SJCRH30 (cell line): ENCODE data around the gene TOM1. TPM values are rescaled to one million over a fixed set of nuclear protein-coding genes. Genes with fewer than 3 reads are reported as not detected.

ENCODE experiments used
- DNase-seq, 2 experiments: peaks; one replicate each; pipeline ENCODE4 v3.0.0-alpha.2; 2015 to 2020
- H3K27ac ChIP-seq: fragments of 250-450 bp; sonication (Bioruptor Pico); 2 replicates; pipeline ENCODE4 v1.5.1; 2020; ENCODE audit warnings: mild to moderate bottlenecking, moderate library complexity
- H3K27me3 ChIP-seq: fragments of 250-450 bp; sonication (Bioruptor Pico); 2 replicates; pipeline ENCODE4 v1.5.1; 2020; ENCODE audit warnings: mild to moderate bottlenecking, moderate library complexity
- H3K36me3 ChIP-seq: fragments of 250-450 bp; sonication (Bioruptor Pico); 2 replicates; pipeline ENCODE4 v1.5.1; 2020; ENCODE audit warnings: mild to moderate bottlenecking, moderate library complexity
- H3K4me1 ChIP-seq: fragments of 250-450 bp; sonication (Bioruptor Pico); 2 replicates; pipeline ENCODE4 v1.5.1; 2020; ENCODE audit warnings: mild to moderate bottlenecking, moderate library complexity
- H3K4me3 ChIP-seq: fragments of 250-450 bp; sonication (Bioruptor Pico); 2 replicates; pipeline ENCODE4 v1.5.1; 2020; ENCODE audit warnings: mild to moderate bottlenecking, moderate library complexity
- H3K9me3 ChIP-seq: fragments of 250-450 bp; sonication (Bioruptor Pico); replicated peaks from 2 replicates; pipeline ENCODE4 v1.5.1; 2020; ENCODE audit warnings: mild to moderate bottlenecking, moderate library complexity
- total RNA-seq: library from RNA; depleted of rRNA; stranded (reverse); fragments of >200 nt; shearing (Covaris generic); gene quantifications from 2 replicates; pipeline ENCODE4 v1.2.3, GENCODE V29; 2014

The TOM1 gene
- total RNA-seq, 1 experiment from 2014 or later: 19.8 TPM

DNA sequence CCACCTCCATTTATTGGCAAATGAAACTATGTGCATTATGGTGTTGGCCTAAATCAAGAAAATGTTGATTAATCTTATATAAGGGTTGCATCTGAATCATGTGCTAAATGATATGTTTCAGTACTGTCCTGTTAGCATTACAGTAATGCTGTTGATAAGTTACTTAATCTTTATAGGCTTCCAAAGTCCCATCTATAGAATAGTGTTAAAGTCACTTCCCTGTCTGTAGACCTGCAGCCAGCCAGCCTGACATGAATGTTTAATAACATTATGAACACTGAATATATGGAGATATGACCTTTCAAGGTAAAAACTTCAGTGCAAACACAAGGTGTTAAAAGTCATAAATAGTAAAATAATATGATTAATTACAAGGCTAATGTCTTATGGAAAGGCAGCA lies 3.6 kb upstream of the TOM1 start:
- Histone ChIP-seq H3K4me1 (peaks cover 7% of the 10 kb centered on the region), H3K4me3 (no peak overlapping the region), H3K27me3 (no peaks in the 10 kb centered on the region), H3K27ac (no peak overlapping the region), H3K36me3 (peaks cover 31% of the 10 kb centered on the region), H3K9me3 (no peaks in the 10 kb centered on the region)
- DNase-seq: no peak

DNA sequence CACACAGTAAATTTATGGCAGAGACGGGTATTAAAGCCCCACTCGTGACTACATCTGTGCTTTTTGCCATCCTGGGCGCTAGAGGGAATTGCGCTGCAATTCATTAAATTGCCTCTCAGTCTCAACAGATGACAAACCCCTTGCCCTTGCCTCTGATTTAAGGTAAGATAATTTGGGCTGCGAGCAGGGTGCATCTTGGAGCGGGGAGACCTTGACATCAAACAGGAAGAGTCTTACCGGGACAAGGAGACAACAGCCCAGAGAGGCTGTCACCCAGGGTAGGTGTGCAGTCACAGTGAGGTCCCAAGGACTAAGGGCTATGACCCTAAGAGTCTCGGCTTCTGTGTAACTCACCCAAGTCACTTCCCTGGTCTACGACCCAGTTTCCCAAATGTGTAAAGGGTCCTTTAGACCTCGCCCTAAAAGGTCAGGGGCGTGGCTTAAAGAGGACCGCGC lies 449 bp upstream of the TOM1 start:
- Histone ChIP-seq H3K9me3 (no peaks in the 10 kb centered on the region), H3K27ac (peak overlapping the region; percentile 29), H3K36me3 (peaks cover 6% of the 10 kb centered on the region), H3K27me3 (no peaks in the 10 kb centered on the region), H3K4me1 (peaks cover 7% of the 10 kb centered on the region), H3K4me3 (peak overlapping the region; percentile 69)
- no peak for DNase-seq

DNA sequence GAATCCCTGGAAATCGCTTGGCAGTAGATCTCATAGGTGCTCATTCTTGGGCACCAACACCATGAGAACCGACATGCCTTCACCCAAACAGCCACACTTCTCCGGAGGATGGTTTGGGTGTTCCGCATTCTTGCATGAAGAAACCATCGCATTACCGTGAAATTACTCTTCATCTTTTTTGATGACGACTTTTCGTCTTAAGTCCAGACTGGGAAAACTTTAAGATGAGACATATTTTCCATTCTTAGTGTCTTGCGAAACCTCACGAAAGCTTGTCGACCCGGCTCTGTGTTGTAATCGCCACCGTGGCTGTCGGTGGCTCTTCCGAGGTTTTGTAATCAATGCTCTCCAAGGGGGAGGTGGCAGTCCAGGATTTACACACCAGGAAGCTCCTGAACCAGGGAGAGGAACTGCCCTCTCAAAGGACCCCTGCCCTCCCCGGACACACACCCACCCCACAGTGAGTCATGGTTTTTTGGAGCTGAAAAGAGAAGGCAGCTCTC lies 1.7 kb downstream of the TOM1 start:
- Histone ChIP-seq H3K4me1 (peaks cover 12% of the 10 kb centered on the region), H3K27ac (no peak overlapping the region), H3K9me3 (no peaks in the 10 kb centered on the region), H3K36me3 (no peaks in the 10 kb centered on the region; the same call in 1 of the 2 replicates), H3K27me3 (no peaks in the 10 kb centered on the region), H3K4me3 (no peak overlapping the region)
- DNase-seq: no peak

DNA sequence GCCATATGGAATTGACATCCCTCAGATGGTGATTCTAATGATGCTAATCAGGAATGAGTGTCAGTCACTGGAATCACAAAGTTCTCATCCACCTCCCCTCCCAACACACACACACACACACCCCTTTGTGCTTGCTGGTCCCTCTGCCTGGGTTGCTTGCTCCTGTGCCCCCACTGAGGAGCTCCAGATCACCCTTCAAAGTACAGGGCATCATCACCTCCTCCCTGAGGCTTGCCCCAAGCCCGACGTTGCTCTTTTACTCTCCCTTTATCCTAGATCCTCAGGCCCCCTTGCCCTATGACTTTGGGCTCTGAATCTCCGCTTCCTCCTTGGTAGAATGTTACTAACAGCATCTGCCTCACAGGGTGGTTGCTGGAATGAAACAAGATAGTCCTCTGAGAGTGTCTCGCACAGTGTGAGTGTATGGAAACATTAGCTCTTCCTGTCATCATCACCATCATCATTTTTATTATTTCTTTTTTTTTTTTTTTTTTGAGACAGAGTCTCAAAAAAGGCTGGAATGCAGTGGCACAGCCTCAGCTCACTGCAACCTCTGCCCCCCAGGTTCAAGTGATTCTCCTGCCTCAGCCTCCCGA lies 3.4 kb downstream of the TOM1 start:
- Histone ChIP-seq H3K4me1 (peaks cover 21% of the 10 kb centered on the region), H3K4me3 (no peak overlapping the region), H3K27ac (no peak overlapping the region), H3K9me3 (no peaks in the 10 kb centered on the region), H3K36me3 (no peaks in the 10 kb centered on the region), H3K27me3 (no peaks in the 10 kb centered on the region)
- no peak for DNase-seq

DNA sequence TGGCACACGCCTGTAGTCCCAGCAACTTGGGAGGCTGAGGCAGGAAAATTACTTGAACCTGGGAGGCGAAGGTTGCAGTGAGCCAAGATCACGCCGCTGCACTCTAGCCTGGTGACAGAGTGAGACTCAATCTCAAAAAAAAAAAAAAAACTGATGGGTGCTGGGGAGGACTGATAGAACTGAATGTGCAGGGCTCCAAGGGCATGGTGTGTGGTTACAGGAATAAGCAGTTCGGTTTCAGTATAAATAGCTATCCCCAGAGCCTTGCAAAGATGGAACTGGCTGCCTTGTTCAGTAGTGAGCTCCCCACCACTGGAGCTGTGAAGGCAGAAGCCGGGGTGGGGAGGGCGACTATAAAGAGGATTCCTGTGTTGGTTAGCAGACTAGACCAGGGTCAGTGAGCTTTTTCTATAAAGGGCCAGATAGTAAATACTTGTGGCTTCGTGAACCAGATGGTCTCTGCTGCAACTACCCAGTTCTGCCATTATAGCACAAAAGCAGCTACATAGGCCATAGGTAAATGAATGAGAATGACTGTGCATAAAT lies 5.9 kb downstream of the TOM1 start:
- Histone ChIP-seq H3K27ac (no peak overlapping the region), H3K36me3 (no peaks in the 10 kb centered on the region), H3K27me3 (no peaks in the 10 kb centered on the region), H3K9me3 (no peaks in the 10 kb centered on the region), H3K4me3 (no peak overlapping the region), H3K4me1 (peaks cover 21% of the 10 kb centered on the region)
- DNase-seq: no peak

DNA sequence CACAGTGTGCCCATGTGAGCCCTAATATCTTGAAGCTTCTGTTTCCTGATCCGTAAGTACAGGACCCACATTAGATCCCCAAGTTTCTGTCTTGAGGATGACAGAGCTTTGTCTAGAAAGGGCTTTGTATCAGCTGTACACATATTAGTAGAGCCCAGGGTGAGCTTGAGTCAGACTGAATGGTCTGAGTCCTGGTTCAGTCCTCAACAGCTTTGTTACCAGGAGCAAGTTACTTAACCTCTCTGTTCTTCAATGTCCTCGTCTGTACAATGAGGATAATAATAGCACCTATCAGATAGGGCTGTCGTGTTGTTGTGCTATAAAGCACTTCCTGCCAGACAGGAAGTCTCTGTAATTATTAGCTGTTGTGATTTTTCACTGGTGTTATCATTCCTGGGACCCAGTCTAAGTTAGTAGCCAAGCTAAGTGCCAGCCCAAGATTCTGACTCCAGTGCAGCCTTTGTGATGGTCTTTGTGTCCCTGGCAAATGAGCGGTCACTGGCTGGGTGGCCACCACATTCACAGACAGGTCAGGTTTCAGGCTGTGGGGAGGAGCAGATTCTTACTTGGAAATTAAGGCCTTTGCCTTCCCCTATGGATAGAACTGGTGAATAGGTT lies 6.8 kb downstream of the TOM1 start:
- DNase-seq: peak; percentile 60 to 73
- Histone ChIP-seq H3K27ac (peak overlapping the region; percentile 44), H3K36me3 (no peaks in the 10 kb centered on the region)

DNA sequence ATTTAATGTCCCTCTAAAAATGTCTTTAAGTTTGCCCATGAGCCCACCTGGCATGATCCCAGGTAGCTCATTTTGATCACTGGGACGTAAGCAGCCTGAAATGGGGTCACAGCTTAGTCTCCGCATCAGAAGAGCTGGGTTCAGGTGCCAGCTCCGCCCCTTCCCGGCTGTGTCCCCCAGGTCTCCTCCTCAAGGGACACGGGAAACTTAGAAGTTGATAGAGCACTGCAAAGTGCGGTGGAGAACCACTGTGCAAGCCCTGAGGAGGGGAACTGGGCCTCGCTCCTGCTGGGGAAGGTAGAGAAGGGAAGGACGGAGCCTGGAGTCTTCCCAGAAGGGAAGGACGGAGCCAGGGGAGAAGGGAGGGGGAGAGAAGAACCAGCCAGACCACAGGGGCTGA lies 7.7 kb downstream of the TOM1 start:
- H3K4me1 ChIP-seq: peaks cover 38% of the 10 kb centered on the region
- H3K27ac ChIP-seq: no peak overlapping the region
- no peak for DNase-seq
- H3K4me3 ChIP-seq: no peak overlapping the region
- no peaks in the 10 kb centered on the region for H3K27me3 ChIP-seq
- H3K9me3 ChIP-seq: no peaks in the 10 kb centered on the region
- no peaks in the 10 kb centered on the region for H3K36me3 ChIP-seq

More for the DNA sequence above, 6.8 kb downstream of the TOM1 start:
- peaks cover 30% of the 10 kb centered on the region for H3K4me1 ChIP-seq
- no peak overlapping the region for H3K4me3 ChIP-seq
- no peaks in the 10 kb centered on the region for H3K9me3 ChIP-seq
- H3K27me3 ChIP-seq: no peaks in the 10 kb centered on the region

DNA sequence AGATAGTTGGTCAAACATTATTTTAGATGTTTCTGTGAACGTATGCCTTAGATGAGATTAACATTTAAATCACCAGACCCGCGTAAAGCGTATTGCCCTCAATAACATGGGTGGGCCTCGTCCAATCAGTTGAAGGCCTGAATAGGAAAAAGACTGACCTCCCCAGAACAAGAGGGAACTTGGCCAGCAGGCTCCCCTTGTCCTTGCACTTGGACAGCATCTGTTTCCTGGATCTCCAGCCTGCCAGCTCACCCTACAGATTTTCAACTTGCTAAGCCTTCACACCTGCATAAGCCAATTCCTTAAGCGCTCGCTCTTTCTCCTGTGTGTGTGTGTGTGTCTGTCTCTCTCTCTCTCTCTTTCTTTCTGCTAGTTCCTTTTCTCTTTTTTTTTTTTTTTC lies 8.2 kb downstream of the TOM1 start:
- Histone ChIP-seq H3K36me3 (no peaks in the 10 kb centered on the region), H3K4me1 (peaks cover 43% of the 10 kb centered on the region), H3K9me3 (no peaks in the 10 kb centered on the region), H3K27ac (no peak overlapping the region), H3K27me3 (no peaks in the 10 kb centered on the region), H3K4me3 (no peak overlapping the region)
- no peak for DNase-seq

DNA sequence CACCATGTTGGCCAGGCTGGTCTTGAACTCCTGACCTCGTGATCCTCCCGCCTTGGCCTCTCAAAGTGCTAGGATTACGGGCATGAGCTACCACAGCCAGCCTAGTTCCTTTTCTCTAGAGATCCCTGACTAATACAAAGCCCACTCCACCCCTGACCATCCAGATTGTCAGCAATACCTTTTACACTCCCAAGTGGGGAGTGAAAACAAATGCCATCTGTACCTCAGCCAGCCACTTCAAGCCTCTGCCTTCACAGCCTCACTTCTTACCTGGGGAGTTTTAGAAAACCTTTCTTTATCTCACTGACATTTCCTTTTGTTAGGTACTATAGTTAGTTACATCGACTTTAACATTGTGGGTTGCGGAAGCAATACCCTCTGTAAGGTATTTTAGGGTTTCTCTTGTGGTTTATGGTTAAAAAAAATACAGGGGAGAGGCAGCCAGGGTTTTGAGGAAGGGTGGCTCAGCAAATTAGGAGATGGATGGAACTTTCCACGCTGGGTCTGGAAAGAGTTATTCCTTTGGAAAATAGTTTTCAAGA lies 8.9 kb downstream of the TOM1 start:
- Histone ChIP-seq H3K27me3 (no peaks in the 10 kb centered on the region), H3K4me1 (peaks cover 48% of the 10 kb centered on the region), H3K36me3 (no peaks in the 10 kb centered on the region), H3K4me3 (no peak overlapping the region), H3K27ac (no peak overlapping the region), H3K9me3 (no peaks in the 10 kb centered on the region)
- DNase-seq: no peak

DNA sequence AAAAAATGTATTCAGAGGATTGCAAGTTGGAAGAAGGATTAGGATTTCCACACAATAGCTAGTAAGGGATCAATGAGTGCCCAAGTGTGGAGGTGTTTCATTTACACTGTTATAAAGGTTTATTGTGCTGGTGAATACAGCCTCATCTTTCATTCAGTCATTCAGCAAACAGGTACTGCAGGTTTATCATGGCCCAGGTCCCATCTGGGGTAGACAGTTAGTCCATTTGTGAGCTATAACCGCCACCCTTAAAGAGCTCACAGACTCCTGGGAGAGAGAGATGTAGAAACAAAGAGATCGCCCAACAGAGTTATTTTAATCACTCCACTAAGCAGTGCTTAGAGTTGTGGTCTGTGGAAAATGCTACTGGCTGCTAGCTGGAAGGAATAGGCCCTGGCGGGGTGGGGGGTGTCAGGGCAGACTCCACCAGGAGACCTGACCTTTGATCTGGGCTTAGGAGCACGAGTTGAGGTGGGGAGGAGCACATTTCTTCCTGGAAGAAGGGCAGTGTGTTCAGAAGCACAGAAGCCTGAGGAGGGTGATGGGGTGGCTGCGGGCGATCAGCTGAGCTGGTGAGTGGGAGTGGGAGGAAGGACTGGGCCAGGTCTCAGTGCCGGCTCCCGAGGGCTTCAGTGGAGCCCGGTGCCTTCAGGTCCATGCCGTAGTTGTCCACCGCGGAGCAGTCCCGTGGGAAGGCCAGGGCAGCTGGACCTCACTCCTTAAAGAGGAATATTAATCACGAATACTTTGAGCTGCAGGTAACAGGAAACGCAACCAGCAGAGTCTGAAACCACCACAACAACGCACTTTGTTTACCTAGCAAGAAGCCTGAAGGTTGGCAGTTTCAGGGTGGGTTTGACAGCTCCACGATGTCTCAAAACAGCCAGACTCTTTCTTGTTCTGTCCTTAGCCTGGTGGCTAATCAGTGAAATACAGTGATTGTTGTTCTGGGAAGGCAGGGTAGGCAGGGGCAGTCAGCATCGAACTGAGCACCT lies 11.2 kb downstream of the TOM1 start:
- no peaks in the 10 kb centered on the region for H3K27me3 ChIP-seq
- DNase-seq: peak in 1 of 2 experiments; percentile 30
- H3K4me1 ChIP-seq: peaks cover 65% of the 10 kb centered on the region
- H3K27ac ChIP-seq: peak overlapping the region; percentile 91
- H3K36me3 ChIP-seq: no peaks in the 10 kb centered on the region
- no peaks in the 10 kb centered on the region for H3K9me3 ChIP-seq
- H3K4me3 ChIP-seq: no peak overlapping the region

DNA sequence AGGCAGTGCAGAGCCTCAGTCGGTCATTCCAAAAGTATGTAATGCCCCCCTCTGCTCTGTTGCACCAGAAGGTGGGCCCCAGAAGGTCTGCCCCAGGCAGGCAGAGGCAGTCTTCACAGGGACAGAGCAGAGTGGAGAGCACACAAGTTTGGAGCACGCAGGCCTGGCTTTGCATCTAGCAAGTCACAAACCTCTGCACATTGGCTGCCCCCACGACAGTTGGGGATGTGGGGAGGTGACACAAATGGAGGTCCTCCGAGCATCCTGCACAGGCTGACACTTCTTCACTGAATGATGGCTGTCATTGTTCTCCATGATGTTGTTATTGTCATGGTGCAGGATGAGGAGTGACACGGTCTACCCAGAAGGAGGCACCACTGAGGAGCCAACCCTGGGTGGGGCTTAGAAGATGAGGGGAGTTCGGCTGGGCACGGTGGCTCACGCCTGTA lies 11.9 kb downstream of the TOM1 start:
- H3K36me3 ChIP-seq: no peaks in the 10 kb centered on the region
- peak in 1 of 2 experiments; percentile 13 for DNase-seq
- H3K4me1 ChIP-seq: peaks cover 60% of the 10 kb centered on the region
- peak overlapping the region; percentile 91 for H3K27ac ChIP-seq
- H3K4me3 ChIP-seq: no peak overlapping the region
- no peaks in the 10 kb centered on the region for H3K9me3 ChIP-seq
- H3K27me3 ChIP-seq: no peaks in the 10 kb centered on the region

DNA sequence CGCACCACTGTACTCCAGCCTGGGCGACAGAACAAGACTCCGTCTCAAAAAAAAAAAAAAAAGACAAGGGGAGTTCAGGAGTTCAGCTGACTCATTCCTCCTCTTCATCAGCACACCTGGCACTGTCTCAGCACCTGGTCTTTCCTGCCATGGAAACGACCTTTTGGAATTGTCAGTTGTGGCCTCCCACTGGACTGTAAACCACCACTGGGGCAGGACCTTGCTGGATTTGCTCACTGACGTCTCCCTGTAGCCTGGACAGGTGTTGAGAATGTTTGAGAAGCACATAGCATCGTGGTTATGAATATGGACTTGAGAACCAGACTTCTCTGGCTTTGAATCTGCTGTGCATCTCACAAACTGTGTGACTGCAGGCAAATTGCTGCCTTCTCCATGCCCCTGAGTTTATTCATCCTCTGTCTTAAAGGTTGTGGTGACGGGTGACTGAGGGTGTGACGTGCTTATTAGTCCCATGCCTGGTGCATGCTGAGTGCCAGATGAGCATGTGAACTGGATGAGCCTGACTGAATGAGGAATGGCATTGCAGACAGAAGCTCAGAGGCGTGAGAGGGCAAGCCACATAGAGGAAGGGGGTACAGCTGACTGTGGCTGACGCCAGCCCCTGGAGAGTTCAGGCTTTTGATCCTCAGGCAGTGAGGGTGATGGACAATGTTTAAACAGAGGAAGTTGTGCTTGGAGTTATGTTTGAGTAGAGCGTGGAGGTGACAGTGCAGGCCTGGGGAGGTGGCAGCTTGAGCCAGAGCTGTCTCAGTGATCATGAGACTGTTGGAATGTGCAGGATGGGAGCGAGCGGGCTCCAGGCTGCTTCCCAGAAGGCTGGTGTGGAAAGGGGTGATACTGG lies 12.7 kb downstream of the TOM1 start:
- peak overlapping the region; percentile 91 for H3K27ac ChIP-seq
- H3K27me3 ChIP-seq: no peaks in the 10 kb centered on the region
- DNase-seq: peak; percentile 38 to 61
- no peak overlapping the region for H3K4me3 ChIP-seq
- H3K9me3 ChIP-seq: no peaks in the 10 kb centered on the region
- H3K36me3 ChIP-seq: no peaks in the 10 kb centered on the region
- peaks cover 53% of the 10 kb centered on the region for H3K4me1 ChIP-seq

DNA sequence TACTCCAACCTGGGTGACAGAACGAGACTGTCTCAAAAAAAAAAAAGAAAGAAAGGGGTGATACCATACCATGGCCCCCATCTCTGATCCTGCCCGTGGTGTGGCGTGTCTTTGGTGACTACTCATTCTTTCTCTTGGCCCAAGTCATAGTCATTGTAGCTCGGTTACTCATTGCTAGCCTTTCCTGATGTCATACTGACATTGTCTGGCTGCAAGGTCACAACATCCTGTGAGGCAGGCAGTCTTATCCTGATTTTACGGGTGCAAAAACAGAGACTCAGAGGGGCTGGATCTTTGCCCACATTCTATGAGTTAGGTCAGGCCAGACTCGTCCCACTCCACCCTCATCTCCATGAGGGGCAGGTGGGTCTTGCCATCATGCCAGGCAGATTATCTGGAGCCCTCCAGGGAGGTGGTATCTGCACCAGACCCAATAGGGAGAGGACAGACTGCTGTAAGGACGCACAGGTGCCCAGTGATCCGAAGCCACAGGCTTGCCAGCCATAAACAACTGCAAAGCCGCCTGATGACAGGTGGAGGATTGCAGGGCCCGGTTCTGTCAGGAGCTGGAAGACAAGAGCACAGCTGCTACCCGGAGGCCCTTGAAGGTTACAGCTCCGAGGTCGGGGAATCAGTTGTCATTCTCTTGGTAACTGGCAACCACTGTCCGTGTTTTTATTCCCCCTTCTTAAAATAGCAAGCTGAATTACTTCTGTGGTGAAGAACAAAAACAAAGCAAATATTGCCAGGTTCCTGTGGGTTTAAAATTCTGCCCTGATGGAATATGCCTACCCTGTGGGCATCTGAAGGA lies 13.8 kb downstream of the TOM1 start:
- no peaks in the 10 kb centered on the region for H3K9me3 ChIP-seq
- H3K27ac ChIP-seq: peak overlapping the region; percentile 91
- DNase-seq: peak; percentile 98
- no peak overlapping the region for H3K4me3 ChIP-seq
- peaks cover 53% of the 10 kb centered on the region for H3K4me1 ChIP-seq
- H3K27me3 ChIP-seq: no peaks in the 10 kb centered on the region
- H3K36me3 ChIP-seq: no peaks in the 10 kb centered on the region
